AG04449 (cell line): ENCODE results near the gene YDJC.
"Not testable (repeated sequence)": the region's sequence is repeated elsewhere in the genome, so short reads cannot be mapped to it uniquely, and the experiment has no call there.

ENCODE experiments used
- CTCF ChIA-PET: fragments of 350-600 bp; formaldehyde crosslinking; extraction: SDS; loops from one replicate; lab custom pipeline; 2021; ENCODE audit warnings: antibody characterized with exemption; lab: Yijun Ruan, JAX
- POLR2A ChIA-PET: fragments of 400-600, 350-600 bp; formaldehyde crosslinking; extraction: SDS; loops from one replicate; lab custom pipeline; 2020; ENCODE audit warnings: antibody characterized with exemption, inconsistent platforms; lab: Yijun Ruan, JAX
- DNase-seq: peaks from one replicate; pipeline ENCODE4 v3.0.0-alpha.2; 2010; ENCODE audit warnings: low read depth, low spot score
- H3K4me3 ChIP-seq: 2 replicates; pipeline ENCODE4 v1.5.1; 2011; ENCODE audit warnings: low read depth, mild to moderate bottlenecking, control low read depth, low read length
- CTCF ChIP-seq: IDR thresholded peaks from one replicate; pipeline ENCODE4 v1.5.1; 2011; ENCODE audit warnings: mild to moderate bottlenecking, moderate library complexity, low read length, control low read depth, inconsistent platforms; ENCODE audit not compliant: insufficient read depth; ENCODE audit errors: missing control alignments

YDJC gene

GRCh38 chr22:21629255-21630149 lies at the start of gene YDJC:
TSS of gene YDJC (minus strand) at chr22:21630022. CDS start at chr22:21630014, 8 bp downstream.
- TF ChIP-seq CTCF: peak; percentile 76
- ChIA-PET CTCF (interaction anchor here (0.8 to 12.1 kb wide), 15 partner anchors 10 to 64 kb away, joined by 3 to 158 read pairs (median 8); partner anchors contain the start of gene SDF2L1), POLR2A (interaction anchor here (0.7 to 1.5 kb wide), 2 partner anchors 12 to 61 kb away, joined by 4 to 5 read pairs; partner anchors contain the start of gene SDF2L1)
- DNase-seq: no peak
- peak within 1 kb of the TSS; percentile 94 for H3K4me3 ChIP-seq

- H3K4me3 ChIP-seq: no peak overlapping the region
- no peak for TF ChIP-seq CTCF
- no peak for DNase-seq
- ChIA-PET POLR2A (no interaction called here), CTCF (no interaction called here)
Observed at GRCh38 chr22:21679383-21679782, 49.6 kb upstream of the YDJC start.

- H3K4me3 ChIP-seq, POLR2A ChIA-PET, DNase-seq, CTCF ChIA-PET: not testable (repeated sequence)
Observed at GRCh38 chr22:21678842-21679241, 49.0 kb upstream of the YDJC start.

- CTCF ChIA-PET: no interaction called here
- no peak for DNase-seq
- no peak overlapping the region for H3K4me3 ChIP-seq
- POLR2A ChIA-PET: no interaction called here
- no peak for TF ChIP-seq CTCF
Observed at GRCh38 chr22:21677606-21678443, 48.0 kb upstream of the YDJC start.

- TF ChIP-seq CTCF: no peak
- no peak overlapping the region for H3K4me3 ChIP-seq
- ChIA-PET CTCF (no interaction called here), POLR2A (interaction anchor here (1.3 kb wide), 1 partner anchor 16 kb away, joined by 3 read pairs; no protein-coding TSS in a partner anchor)
- no peak for DNase-seq
Observed at GRCh38 chr22:21674638-21675245, 44.9 kb upstream of the YDJC start.

GRCh38 chr22:21673534-21674321 lies 43.9 kb upstream of the YDJC start:
- no peak overlapping the region for H3K4me3 ChIP-seq
- ChIA-PET POLR2A (no interaction called here), CTCF (no interaction called here)
- TF ChIP-seq CTCF: no peak
- no peak for DNase-seq
